HG02938 (cell line): ENCODE results near the gene CSE1L.
"Not testable (repeated sequence)": the region's sequence is repeated elsewhere in the genome, so short reads cannot be mapped to it uniquely, and the experiment has no call there.

Source experiments
- ATAC-seq: cut with Tn5 transposase; IDR thresholded peaks from one replicate; pipeline ENCODE4 v1.9.1; 2021; ENCODE audit warnings: mild to moderate bottlenecking, moderate library complexity; ENCODE audit not compliant: unreplicated experiment

Gene CSE1L

DNA sequence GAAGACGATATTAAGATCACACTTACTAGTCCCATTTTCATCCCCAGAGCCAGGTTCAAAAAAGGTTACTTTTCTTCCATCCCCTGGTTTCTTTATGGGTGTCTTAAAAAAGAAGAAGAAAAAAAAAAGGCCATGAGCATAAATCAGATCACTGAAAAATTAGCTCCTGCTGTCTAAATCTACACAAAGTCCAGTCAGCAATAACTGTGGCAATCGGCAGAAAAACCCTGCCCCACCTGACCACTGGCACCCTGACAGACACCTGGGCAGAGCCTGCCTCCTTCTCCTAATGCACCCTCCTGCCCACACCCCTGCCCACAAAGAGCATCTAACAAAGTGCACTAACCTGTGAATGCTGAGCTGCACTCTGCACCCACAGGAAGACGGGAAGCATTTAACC lies 72.2 kb downstream of the CSE1L start:
- no peak for ATAC-seq

DNA sequence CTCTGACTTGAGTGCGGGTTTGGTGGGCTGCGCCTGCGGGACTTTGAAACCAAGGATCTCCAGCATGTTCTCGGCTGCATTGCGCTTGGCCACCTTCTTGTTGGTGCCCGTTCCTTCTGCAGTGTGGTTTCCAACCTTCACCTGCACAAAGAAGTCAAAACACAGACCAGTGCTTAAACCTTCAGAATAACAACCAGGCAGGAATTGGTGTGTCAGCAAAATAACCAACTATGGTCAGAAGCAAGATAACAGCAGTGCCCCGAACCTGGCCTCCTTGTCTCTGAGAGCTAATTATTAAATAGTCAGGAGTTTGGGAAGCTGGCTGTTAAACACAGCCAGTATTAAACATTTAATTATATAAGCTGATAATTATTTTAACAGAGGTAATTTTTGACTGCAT lies 73.9 kb downstream of the CSE1L start:
- ATAC-seq: no peak

DNA sequence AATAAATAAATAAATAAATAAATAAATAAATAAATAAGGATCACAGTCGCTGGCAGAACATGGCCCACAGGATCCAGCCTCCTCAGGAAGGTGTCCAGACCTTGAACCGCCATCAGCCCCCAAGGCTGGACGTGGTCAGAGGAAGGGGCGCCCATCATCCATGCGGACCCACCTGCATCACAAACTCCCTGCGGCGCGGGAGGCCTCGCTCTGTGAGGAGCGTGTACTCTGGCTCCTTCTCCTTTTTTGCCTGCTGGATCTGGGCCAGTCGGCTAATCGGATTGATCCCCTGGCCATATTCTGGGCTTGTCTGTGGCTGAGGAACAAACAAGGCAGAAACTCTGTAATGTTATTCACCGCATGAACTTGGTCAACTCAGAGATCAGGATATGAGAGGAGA lies 76.8 kb downstream of the CSE1L start:
- no peak for ATAC-seq

DNA sequence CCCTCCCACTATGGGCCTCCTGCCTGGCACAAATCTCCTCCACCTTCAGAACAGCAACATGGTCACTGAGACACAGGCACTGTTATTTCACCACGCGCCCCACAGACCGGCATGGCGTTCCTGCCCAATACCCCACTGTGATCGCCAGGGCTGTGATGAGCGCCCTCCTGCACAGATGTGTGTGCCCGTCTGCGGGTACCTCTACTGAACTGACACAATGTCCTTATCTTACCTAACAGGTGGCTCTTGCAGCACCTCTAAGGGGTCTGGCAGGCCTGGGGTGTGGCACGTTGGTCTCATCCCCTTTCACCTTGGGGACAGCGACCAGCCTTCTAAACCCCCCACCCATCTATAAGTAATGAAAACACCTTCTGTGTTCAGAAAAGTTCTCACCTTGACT lies 77.9 kb downstream of the CSE1L start:
- ATAC-seq: no peak

DNA sequence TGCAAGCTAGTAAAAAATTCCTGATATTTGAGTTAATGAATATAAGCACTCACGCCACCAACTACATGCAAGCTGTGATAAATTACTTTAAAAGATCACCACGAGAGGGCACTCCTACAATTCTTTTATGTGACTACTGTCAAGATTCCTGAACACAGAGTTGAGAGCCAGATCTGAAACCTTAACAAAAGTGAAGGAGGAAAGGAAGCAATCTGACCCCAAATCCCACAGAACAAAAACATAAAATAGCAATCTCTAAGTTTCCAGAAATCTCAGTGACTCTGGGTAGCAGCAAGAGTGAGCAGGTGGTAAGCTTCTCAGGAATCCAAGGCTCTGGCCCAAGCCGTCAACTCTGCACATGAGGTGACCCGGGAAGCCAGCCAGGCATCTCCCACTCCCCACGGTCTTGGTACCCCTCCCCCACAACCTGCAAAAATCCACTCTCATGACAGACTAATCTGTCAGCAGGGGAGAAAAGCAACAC lies 86.9 kb downstream of the CSE1L start:
- ATAC-seq: no peak

DNA sequence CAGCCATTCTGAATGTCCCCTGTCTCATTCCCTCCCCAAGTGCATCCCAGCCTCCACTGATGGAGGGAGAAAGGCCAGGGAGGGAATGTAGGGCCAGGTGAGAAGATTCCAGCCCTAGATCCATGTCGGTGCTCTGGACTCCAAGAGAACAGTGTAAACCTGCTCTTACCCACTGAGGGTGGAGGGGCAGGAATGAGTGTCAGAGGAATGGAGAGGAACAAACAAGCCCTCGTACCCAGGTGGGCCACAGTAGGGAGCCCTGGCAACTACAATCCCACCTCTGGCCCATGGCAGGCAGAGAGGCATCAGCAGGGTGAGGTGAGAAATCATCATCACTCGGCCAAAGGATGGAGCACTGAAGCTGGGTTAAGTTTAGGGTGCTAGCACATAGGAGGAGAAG lies 87.5 kb downstream of the CSE1L start:
- no peak for ATAC-seq

DNA sequence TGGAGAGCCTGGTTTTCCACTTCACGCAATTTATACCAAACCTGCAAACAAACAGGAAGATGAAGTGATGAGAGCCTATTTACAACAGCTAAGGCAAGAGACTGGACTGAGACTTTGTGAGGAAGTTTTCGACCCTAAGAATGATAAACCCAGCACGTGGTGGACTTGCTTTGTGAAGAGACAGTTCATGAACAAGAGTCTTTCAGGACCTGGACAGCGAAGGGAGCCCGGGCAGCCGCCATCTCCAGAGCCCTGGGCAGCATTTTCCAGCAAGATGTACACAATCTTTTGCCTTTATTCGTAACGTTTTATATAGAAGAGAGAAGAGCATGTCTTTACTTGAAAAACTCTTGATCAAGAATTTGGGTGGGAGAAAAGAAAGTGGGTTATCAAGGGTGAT lies 88.7 kb downstream of the CSE1L start:
- ATAC-seq: not testable (repeated sequence)

DNA sequence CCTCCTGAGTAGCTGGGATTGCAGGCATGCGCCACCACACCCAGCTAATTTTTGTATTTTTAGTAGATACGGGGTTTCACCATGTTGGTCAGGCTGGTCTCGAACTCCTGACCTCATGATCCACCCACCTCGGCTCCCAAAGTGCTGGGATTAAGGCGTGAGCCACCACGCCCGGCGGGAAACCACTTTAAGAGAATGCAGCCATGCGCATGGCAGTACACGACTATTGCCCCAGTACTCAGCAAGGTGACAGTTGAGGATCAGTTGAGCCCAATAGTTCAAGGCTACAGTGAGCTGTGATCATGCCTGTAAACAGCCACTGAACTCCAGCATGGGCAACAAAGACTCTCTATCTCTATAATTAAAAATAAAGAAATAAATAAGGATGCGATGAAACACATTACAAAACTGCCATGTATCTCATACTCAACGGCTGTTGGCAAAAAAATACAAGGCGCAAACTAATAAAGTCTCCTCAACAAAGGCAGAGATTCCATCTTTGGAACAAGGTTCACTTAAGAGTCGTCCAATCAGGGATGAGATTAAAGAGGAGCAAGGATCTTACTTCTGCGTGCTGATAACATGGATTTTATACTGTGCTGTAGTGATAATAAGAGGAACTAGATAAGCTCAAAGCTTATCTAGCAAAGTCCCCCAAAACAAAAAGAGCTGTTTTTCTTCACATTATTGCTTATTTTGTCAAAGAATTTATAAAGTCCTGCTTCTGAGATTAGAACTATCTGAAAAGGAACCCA lies 90.9 kb downstream of the CSE1L start:
- ATAC-seq: no peak

DNA sequence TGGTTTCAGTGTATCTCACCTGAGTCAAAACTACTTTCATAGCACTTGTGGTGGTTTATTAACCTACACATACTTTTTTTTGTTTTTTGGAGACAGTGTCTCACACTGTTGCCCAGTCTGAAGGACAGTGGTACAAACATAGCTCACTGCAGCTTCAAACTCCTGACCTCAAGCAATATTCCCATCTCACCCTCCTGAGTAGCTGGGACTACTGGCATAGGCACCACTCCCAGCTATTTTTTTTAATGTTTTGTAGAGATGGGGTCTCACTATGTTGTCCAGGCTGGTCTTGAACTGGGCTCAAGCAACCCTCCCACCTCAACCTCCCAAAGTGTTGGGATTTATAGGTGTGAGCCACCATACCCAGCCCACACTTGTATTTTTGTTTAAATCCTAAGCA lies 92.3 kb downstream of the CSE1L start:
- ATAC-seq: no peak

DNA sequence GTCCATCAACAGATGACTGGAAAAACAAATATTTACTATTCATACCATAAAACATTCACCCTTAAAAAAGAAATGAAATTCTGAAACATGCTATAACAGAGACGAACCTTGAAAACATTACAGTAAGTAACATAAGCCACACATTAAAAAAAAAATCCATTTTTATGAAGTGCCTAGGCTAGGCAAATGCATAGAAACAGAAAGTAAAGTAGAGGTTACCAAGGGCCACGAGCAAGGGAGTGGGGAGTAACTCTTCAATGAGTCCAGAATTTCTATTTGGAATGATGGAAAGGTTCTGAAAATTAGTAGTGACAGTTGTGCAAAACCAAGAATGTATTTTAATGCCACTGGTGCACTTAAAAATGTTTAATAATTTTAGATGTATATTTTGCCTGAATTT lies 94.3 kb downstream of the CSE1L start:
- no peak for ATAC-seq

DNA sequence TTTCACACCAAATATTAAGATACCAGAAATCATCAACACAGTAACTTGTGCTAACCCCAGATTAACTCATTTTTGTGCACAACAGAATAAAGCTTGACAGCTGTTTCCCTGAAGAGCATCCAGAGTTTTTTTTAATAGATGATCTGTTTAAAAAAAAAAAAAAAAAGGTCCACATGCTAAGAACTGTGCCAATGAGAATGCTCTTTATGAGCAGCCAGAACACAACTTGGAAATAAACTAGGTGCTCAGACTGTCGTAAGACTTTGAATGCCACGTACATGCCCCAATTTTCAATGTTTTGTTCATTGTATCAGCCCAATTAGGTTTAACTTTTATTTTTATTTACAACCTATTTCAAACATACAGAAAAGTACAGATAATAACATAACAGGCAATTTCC lies 94.7 kb downstream of the CSE1L start:
- ATAC-seq: no peak
